Measurements from ENCODE around the gene GTPBP3.

GTPBP3 gene

GRCh38 chr19:17327654-17328516 lies 9.5 kb upstream of the GTPBP3 start:
- peak; percentile 17 for DNase-seq (ENCODE audit: low read depth)

- no peak for DNase-seq (ENCODE audit: low read depth)
These were observed 8.6 kb upstream of the GTPBP3 start for GRCh38 chr19:17328517-17329365.

GRCh38 chr19:17329366-17330261 lies 7.7 kb upstream of the GTPBP3 start:
- no peak for DNase-seq (ENCODE audit: low read depth)

- no peak for DNase-seq (ENCODE audit: low read depth)
These were observed 6.9 kb upstream of the GTPBP3 start for GRCh38 chr19:17330262-17331044.

- no peak for DNase-seq (ENCODE audit: low read depth)
These were observed 6.3 kb upstream of the GTPBP3 start for GRCh38 chr19:17331045-17331558.

GRCh38 chr19:17332360-17332676 lies 5.0 kb upstream of the GTPBP3 start:
- DNase-seq (ENCODE audit: low read depth), result no peak

GRCh38 chr19:17332677-17333581 lies 4.4 kb upstream of the GTPBP3 start:
- DNase-seq (ENCODE audit: low read depth), result no peak

GRCh38 chr19:17333611-17334413 lies 3.5 kb upstream of the GTPBP3 start:
- DNase-seq (ENCODE audit: low read depth), result peak; percentile 59

- DNase-seq (ENCODE audit: low read depth), result peak; percentile 94
These were observed 2.6 kb upstream of the GTPBP3 start, which contains the start of gene ANO8 for GRCh38 chr19:17334414-17335409. Gene ANO8, minus strand, starts transcription at chr19:17334855. Its CDS starts 185 bp downstream, at chr19:17334670.

GRCh38 chr19:17335575-17335974 lies 1.8 kb upstream of the GTPBP3 start:
- DNase-seq (ENCODE audit: low read depth), result no peak

- DNase-seq (ENCODE audit: low read depth), result peak; percentile 17
These were observed 501 bp downstream of the GTPBP3 start for GRCh38 chr19:17337675-17338432.

GRCh38 chr19:17338433-17339078 lies 1.2 kb downstream of the GTPBP3 start:
- DNase-seq (ENCODE audit: low read depth), result no peak

GRCh38 chr19:17339088-17339741 lies 1.9 kb downstream of the GTPBP3 start:
- DNase-seq (ENCODE audit: low read depth), result peak; percentile 35

GRCh38 chr19:17340302-17340870 lies 3.0 kb downstream of the GTPBP3 start:
- DNase-seq (ENCODE audit: low read depth), result no peak

GRCh38 chr19:17340871-17341357 lies 3.6 kb downstream of the GTPBP3 start:
- DNase-seq (ENCODE audit: low read depth), result no peak

Measured in stimulated activated CD8-positive, alpha-beta memory T cell treated with anti-CD3 and anti-CD28 coated beads, Interleukin-7, amount 100 ng/mL, for 24 hours (primary cell).